Stimulated activated CD8-positive, alpha-beta memory T cell treated with anti-CD3 and anti-CD28 coated beads, Interleukin-4, amount 100 ng/mL, for 4 hours (primary cell): ENCODE data around the gene NHLRC2.
"Not testable (repeated sequence)": the region's sequence is repeated elsewhere in the genome, so short reads cannot be mapped to it uniquely, and the experiment has no call there.

Source experiments
- DNase-seq, 2 donors: peaks; one replicate each; pipeline ENCODE4 v3.0.0-alpha.2; 2020; ENCODE audit warnings: low read depth in 2 of 2, low spot score in 1 of 2

NHLRC2 gene, protein sequence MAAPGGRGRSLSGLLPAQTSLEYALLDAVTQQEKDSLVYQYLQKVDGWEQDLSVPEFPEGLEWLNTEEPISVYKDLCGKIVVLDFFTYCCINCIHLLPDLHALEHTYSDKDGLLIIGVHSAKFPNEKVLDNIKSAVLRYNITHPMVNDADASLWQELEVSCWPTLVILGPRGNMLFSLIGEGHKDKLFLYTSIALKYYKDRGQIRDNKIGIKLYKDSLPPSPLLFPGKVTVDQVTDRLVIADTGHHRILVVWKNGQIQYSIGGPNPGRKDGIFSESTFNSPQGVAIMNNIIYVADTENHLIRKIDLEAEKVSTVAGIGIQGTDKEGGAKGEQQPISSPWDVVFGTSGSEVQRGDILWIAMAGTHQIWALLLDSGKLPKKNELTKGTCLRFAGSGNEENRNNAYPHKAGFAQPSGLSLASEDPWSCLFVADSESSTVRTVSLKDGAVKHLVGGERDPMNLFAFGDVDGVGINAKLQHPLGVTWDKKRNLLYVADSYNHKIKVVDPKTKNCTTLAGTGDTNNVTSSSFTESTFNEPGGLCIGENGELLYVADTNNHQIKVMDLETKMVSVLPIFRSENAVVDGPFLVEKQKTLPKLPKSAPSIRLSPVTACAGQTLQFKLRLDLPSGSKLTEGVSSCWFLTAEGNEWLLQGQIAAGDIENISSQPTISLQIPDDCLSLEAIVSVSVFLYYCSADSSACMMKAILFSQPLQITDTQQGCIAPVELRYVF

GRCh38 chr10:113854013-113854760 lies at the start of gene NHLRC2, which contains the start of gene DCLRE1A:
Gene NHLRC2 (plus strand): TSS chr10:113854661. CDS start chr10:113854873, 212 bp downstream.
Gene DCLRE1A (minus strand): TSS chr10:113854082. CDS start chr10:113853182, 900 bp downstream.
- peak; percentile 33 to 35 for DNase-seq

- no peak for DNase-seq
These were observed 48.0 kb upstream of the NHLRC2 start for GRCh38 chr10:113806503-113806902.

DNA sequence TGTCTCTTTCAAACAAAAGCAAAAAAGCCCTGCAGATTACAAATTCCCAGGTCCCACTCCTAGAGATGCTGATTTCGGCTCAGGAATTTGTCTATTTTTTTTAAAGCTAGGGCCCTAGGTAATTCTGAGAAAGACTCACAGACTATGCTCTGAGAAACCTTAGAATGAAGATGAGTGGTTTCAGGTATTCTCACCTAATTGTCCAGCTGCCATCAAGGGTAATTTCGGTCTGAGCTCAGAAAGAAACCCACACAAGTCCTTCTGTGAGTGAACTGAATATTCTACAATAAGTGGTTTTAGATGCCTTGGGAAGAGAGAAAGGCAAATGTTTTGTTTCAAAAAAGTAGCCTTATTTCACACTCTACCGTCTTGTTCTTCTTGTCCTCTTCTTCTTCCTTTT lies 46.3 kb upstream of the NHLRC2 start:
- DNase-seq: no peak

DNA sequence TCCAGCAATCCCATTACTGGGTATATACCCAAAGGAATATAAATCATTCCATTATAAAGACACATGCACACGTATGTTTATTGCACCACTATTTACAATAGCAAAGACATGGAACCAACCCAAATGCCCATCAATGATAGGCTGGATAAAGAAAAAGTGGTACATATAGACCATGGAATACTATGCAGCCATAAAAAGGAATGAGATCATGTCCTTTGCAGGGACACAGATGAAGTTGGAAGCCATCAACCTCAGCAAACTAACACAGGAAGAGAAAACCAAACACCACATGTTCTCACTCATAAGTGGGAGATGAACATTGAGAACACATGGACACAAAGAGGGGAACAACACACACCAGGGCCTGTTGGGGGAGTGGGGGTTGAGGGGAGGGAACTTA lies 39.8 kb upstream of the NHLRC2 start:
- DNase-seq: not testable (repeated sequence)

GRCh38 chr10:113819989-113820388 lies 34.5 kb upstream of the NHLRC2 start:
- no peak for DNase-seq

DNA sequence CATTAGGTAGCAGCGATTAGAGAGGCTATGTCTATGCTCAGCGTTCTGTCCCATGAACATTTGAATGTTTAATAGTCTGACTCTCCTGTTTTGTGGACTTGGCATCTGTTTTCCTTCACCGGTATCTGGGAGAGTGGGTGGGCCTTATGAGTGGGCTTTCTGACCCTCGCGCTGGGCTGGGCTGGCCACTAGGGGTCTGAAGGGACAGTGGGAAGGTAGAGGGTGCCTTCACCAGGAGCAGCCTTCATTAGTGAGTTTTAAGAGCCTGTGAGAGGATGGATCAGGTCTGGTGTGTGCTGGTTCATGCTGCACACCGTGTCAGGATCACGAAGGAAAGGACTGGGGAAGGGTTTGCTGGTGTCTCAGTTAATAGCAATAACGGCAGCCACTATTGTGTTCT lies 34.0 kb upstream of the NHLRC2 start:
- no peak for DNase-seq

- not testable (repeated sequence) for DNase-seq
These were observed 33.2 kb upstream of the NHLRC2 start for GRCh38 chr10:113821306-113821705.

- no peak for DNase-seq
These were observed 32.3 kb upstream of the NHLRC2 start for GRCh38 chr10:113822174-113822573.

GRCh38 chr10:113823389-113823788 lies 31.1 kb upstream of the NHLRC2 start:
- DNase-seq: no peak

GRCh38 chr10:113825791-113826190 lies 28.7 kb upstream of the NHLRC2 start:
- DNase-seq: no peak

DNA sequence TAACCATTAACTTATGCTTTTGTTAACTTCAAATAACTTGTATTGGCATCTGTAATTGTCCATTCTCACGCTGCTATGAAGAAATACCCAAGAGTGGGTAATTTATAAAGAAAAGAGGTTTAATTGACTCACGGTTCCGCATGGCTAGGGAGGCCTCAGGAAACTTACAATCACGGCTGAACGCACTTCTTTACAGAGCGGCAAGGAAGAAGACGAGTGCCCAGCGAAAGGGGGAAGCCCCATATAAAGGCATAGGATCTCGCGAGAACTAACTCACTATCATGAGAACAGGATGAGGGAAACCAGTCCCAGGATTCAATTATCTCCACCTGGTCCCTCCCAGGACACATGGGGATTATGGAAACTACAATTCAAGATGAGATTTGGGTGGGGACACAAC lies 25.9 kb upstream of the NHLRC2 start:
- DNase-seq: not testable (repeated sequence)

DNA sequence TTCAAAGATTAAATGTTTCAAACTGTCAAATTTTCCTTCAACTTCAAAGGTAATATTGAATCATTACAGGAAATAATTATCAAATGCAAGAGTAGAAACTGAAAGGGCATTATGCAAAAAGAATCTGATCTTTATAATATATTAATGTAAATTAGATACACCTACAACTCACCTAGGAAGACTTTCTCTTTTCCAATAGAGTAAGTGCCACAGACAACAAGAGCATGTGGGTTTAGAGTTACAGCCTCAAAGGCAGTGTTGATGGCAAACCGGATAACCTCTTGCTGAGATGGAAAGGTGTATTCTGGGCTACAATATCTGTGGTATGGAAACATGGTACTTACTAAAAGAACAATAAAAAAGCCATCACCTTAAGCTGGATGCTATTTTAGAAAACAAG lies 12.3 kb upstream of the NHLRC2 start:
- DNase-seq: no peak

DNA sequence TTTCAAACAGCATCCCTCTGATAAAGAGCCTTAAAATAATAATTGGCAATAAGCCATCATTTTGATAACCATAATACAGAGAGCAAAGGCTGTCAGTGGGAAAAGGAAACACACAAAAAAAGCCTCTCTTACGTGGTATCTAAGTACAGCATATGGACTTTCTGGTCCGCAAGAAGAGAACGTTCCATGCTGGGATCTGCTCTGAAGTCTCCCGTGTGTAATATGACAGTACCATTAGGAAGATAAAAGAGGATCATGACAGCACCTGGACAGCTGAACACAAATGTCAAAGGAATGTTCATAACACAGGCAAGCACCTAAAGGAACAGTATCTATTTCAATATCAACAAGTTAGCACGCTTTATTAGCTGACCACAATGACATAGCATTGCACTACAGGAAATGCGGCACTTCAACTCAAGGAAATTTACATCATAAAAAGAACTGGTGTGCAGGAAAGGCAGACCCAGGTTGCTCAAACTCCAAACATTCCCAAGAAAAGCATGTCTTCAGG lies 10.4 kb upstream of the NHLRC2 start:
- DNase-seq: no peak

DNA sequence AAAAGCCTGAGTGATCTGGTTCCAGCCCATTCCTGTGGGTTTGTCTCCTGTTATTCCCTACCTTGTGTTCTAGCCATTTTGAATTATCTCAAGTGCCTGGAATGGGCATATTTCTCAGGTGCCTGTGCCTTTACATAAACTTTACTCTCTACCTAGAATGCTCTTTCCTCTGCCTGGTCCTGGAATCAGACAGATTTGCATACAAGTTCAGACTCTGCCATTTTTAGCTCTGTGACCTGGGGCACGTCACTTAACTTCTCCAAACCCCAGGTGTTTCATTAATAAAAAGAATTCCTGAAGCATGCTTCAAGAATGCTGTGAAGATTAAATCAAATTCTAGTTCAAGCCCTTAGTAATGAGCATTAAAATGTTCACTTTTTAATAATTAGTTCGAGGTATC lies 8.4 kb upstream of the NHLRC2 start:
- DNase-seq: no peak

- DNase-seq: no peak
These were observed 5.2 kb upstream of the NHLRC2 start for GRCh38 chr10:113849140-113849803.

GRCh38 chr10:113849946-113850345 lies 4.5 kb upstream of the NHLRC2 start:
- DNase-seq: no peak

DNA sequence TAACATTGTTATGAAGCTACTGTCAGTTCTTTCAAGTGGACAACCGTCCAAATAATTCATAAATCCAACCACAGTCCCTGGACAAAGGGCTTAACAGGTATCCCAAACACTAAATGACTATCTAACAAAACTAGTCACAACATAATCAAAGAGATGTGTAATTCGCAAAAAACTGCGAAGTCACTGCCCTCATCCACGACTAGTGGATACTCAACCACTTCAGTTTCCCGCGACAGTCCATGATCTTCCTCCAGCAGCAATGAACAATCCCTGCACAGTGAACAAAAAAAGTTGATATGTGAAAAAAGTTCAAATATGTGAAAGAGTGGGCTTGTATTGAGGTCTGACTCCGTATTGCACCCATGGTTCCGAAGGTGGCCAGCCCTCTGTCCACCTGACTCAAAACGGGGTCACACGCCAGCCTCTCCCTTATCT lies 866 bp upstream of the NHLRC2 start:
- DNase-seq: no peak

- no peak for DNase-seq
These were observed 514 bp downstream of the NHLRC2 start for GRCh38 chr10:113854761-113855588.

- no peak for DNase-seq
These were observed 2.1 kb downstream of the NHLRC2 start for GRCh38 chr10:113856563-113856962.

DNA sequence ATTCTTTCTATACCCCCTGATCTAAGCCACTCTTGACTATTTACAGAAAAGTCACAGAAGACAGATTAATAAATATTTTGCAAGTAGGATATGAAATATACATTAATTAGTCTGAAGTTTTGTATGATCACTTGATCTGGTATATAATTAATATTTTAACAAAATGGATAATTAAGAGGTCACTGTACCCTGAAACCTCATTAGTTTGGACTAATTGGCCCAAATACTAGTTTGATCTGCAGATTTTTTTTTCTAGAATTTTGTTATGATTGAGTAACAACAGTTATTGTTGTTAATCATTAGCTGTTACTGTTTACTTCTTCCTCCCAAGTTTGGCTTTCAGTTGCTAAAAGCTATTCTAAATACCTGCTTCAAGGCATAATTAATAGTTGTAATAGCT lies 2.7 kb downstream of the NHLRC2 start:
- DNase-seq: no peak
